Right lobe of liver (tissue), 6 donors: ENCODE data around the gene ALAS2. TPM values are rescaled to one million over a fixed set of nuclear protein-coding genes. Genes with fewer than 3 reads are reported as not detected.

Source experiments
- ATAC-seq, 4 donors: fragments of 200-7000 bp; cut with Tn5 transposase; one replicate each; pipeline ENCODE4 v1.9.1; 2020; ENCODE audit warnings: mild to moderate bottlenecking in 4 of 4, moderate library complexity in 4 of 4
- DNase-seq, 3 donors: peaks; one replicate each; pipeline ENCODE4 v3.0.0-alpha.2; 2020
- H3K27ac ChIP-seq, 3 donors: fragments of 200-600 bp; one replicate each; pipeline ENCODE4 v1.8.0; 2022
- H3K27me3 ChIP-seq, 2 donors: fragments of 200-600 bp; one replicate each; pipeline ENCODE4 v1.8.0; 2022
- H3K36me3 ChIP-seq, 4 donors: fragments of 200-600 bp; sonication (generic) in 1 of 4; one replicate each; pipeline versions ENCODE4 v1.5.1 to v1.8.0; 2017 to 2022; ENCODE audit warnings: control low read depth in 1 of 4
- H3K4me1 ChIP-seq, 4 donors: fragments of 200-600 bp; sonication (generic) in 1 of 4; one replicate each; pipeline versions ENCODE4 v1.5.1 to v1.8.0; 2017 to 2022; ENCODE audit warnings: control low read depth in 1 of 4
- H3K4me3 ChIP-seq, 3 donors: fragments of 200-600 bp; one replicate each; pipeline ENCODE4 v1.8.0; 2022
- H3K9me3 ChIP-seq, 4 donors: fragments of 200-600 bp; sonication (generic) in 1 of 4; one replicate each; pipeline versions ENCODE4 v1.5.1 to v1.8.0; 2017 to 2022; ENCODE audit warnings: control low read depth in 1 of 4
- POLR2A ChIP-seq: fragments of 450-650 bp; IDR thresholded peaks from one replicate; pipeline ENCODE4 v1.6.1; 2017; ENCODE audit warnings: antibody characterized with exemption, mild to moderate bottlenecking
- WGBS: methylation state at CpG from one replicate; pipeline ENCODE4 v1.1.6; 2018; ENCODE audit warnings: low coverage, low lambda C conversion rate; ENCODE audit not compliant: insufficient coverage; ENCODE audit errors: missing lambda C conversion rate; 5-methylcytosine and 5-hydroxymethylcytosine counted together
- intact Hi-C, 2 donors: fragments of 100-400 bp; cut with DNase I; formaldehyde crosslinking; loops; one replicate each; pipeline versions ENCODE4 v1.11.2 to v1.14.1; 2022
- total RNA-seq, 6 experiments: library from RNA; depleted of rRNA in 2 of 6; stranded (reverse); fragments of >200 nt in 2 of 6; fragmentation: NEBNext Ultra II Directional in 3 of 6; extraction: Animal tissue kit (Norgen Biotek cat#: 25700) in 3 of 6; gene quantifications; one replicate each; pipeline versions ENCODE4 v1.1.0 to v1.2.4, GENCODE V29; 2016 to 2023
- TF ChIP-seq, protein P1 (sequence below), 4 donors: fragments of 200-600 bp in 3 of 4; fragments of 450-650 bp in 1 of 4; IDR thresholded peaks; one replicate each; pipeline versions ENCODE4 v1.5.1 to v1.8.0; 2016 to 2022; ENCODE audit warnings: antibody characterized with exemption in 4 of 4, mild to moderate bottlenecking in 2 of 4
- donor health status: DM: no; HTN: yes; CAD: no.
- donor health status: DM: no; HTN: no; CAD: no.
- donor health status: DM: no; HTN: no; CAD: no.
- donor health status: DM: no; HTN: yes; CAD: no.
- donor health status: DM: no; HTN: yes; CAD: no.

The ALAS2 gene
- total RNA-seq, 6 experiments from 2014 or later, result 0.16 to 8.3 (median 2.7) TPM; not detected in 1

- no peak for TF ChIP-seq POLR2A
- TF ChIP-seq, protein P1, sequence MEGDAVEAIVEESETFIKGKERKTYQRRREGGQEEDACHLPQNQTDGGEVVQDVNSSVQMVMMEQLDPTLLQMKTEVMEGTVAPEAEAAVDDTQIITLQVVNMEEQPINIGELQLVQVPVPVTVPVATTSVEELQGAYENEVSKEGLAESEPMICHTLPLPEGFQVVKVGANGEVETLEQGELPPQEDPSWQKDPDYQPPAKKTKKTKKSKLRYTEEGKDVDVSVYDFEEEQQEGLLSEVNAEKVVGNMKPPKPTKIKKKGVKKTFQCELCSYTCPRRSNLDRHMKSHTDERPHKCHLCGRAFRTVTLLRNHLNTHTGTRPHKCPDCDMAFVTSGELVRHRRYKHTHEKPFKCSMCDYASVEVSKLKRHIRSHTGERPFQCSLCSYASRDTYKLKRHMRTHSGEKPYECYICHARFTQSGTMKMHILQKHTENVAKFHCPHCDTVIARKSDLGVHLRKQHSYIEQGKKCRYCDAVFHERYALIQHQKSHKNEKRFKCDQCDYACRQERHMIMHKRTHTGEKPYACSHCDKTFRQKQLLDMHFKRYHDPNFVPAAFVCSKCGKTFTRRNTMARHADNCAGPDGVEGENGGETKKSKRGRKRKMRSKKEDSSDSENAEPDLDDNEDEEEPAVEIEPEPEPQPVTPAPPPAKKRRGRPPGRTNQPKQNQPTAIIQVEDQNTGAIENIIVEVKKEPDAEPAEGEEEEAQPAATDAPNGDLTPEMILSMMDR (IDR thresholded peaks at IDR 0.05), result peak in 1 of 4 donors; percentile 9
- H3K27me3 ChIP-seq, result no peaks in the 10 kb centered on the region
- intact Hi-C loops, result no loop called here
- no peaks in the 10 kb centered on the region for H3K36me3 ChIP-seq
- no peaks in the 10 kb centered on the region for H3K9me3 ChIP-seq
- no peak overlapping the region for H3K27ac ChIP-seq
- DNase-seq (no peak), ATAC-seq (peak in 1 of 4 donors; percentile 86)
- no peak overlapping the region for H3K4me3 ChIP-seq
- peaks cover 0 to 16% (median 0%) of the 10 kb centered on the region in 4 donors for H3K4me1 ChIP-seq
Measured at GRCh38 chrX:54978448-54978847, 52.3 kb downstream of the ALAS2 start.

- peaks cover 0 to 16% (median 0%) of the 10 kb centered on the region in 4 donors for H3K4me1 ChIP-seq
- H3K9me3 ChIP-seq, result no peaks in the 10 kb centered on the region
- H3K27ac ChIP-seq, result no peak overlapping the region
- no peak overlapping the region for H3K4me3 ChIP-seq
- no peaks in the 10 kb centered on the region for H3K36me3 ChIP-seq
- H3K27me3 ChIP-seq, result no peaks in the 10 kb centered on the region
- no peak for TF ChIP-seq POLR2A
- TF ChIP-seq, protein P1 (IDR thresholded peaks at IDR 0.05), result no peak
- DNase-seq (no peak), ATAC-seq (no peak)
- 50% methylated on average over 4 of the region's 4 CpGs for WGBS
- intact Hi-C loops, result no loop called here
Measured at GRCh38 chrX:54977387-54977786, 53.4 kb downstream of the ALAS2 start.

DNA sequence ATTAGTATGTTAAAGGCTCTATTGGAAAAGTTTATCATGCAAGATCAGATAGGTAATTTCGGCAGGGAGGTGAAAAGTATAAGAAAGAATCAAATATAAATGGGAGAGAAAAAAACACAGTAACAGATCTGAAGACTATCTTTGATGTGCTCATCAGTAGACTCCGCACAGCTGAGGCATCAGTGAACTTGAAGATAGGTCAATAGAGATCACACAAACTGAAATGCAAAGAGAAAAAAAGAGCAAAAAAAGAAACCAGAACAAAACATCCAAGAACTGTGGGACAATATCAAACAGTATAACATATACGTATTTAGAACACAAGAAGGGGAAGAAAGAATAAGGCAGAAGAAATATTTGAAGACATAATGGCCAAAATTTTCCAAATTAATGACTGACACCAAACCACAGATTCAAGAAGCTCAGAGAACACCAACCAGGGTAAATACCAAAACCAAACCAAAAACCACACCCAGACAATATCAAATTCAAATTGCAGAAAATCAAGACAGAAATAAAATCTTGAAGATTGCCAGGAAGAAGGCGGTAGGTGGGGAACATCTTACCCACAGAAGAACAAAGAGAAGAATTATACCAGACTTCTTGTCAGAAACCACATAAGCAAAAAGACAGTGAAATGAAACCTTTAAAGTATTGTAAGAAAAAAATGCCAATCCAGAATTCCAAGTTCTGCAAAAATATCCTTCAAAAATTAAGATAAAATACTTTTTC is 65.8 kb downstream of the ALAS2 start:
- Histone ChIP-seq H3K27me3 (no peaks in the 10 kb centered on the region), H3K4me1 (no peaks in the 10 kb centered on the region), H3K36me3 (peaks cover 0 to 4% (median 0%) of the 10 kb centered on the region in 4 donors), H3K27ac (no peak overlapping the region), H3K4me3 (no peak overlapping the region), H3K9me3 (no peaks in the 10 kb centered on the region)
- intact Hi-C loops, result no loop called here
- WGBS, result 54% methylated on average over 4 of the region's 4 CpGs
- DNase-seq (no peak), ATAC-seq (no peak)
- TF ChIP-seq, protein P1 (IDR thresholded peaks at IDR 0.05), result no peak
- TF ChIP-seq POLR2A, result no peak

GRCh38 chrX:54961750-54962149 is 69.0 kb downstream of the ALAS2 start:
- 89% methylated on average over 1 of the region's 1 CpG for WGBS

More at GRCh38 chrX:54961750-54962149, 69.0 kb downstream of the ALAS2 start:
- ATAC-seq, result no peak
- Histone ChIP-seq H3K9me3 (no peaks in the 10 kb centered on the region), H3K4me3 (no peak overlapping the region), H3K27me3 (no peaks in the 10 kb centered on the region), H3K36me3 (peaks cover 0 to 12% (median 6%) of the 10 kb centered on the region in 4 donors), H3K4me1 (no peaks in the 10 kb centered on the region), H3K27ac (no peak overlapping the region)
- intact Hi-C loops, result no loop called here
- no peak for DNase-seq
- TF ChIP-seq, protein P1 (IDR thresholded peaks at IDR 0.05), result no peak
- no peak for TF ChIP-seq POLR2A

Other genes with a start within 250 kb of the ALAS2 start
- gene ITIH6, start 232.7 kb downstream of the ALAS2 start, total RNA-seq, result not detected
- 10 to 100 TPM; 24.2 to 57.2 (median 38.7) TPM for gene MAGED2, start 223.2 kb downstream of the ALAS2 start, total RNA-seq
- gene TRO, start 110.2 kb downstream of the ALAS2 start, total RNA-seq, result 1 to 10 TPM in 1 of 6 experiments, under 1 TPM in 5; 0.06 to 1.4 (median 0.49) TPM
- gene PFKFB1, start 36.8 kb downstream of the ALAS2 start, total RNA-seq, result 10 to 100 TPM in 4 of 6 experiments, 1 to 10 TPM in 2; 3.8 to 21.8 (median 16.7) TPM
- 10 to 100 TPM in 2 of 6 experiments, 1 to 10 TPM in 4; 4.9 to 12.5 (median 8.6) TPM for gene APEX2, start 30.6 kb downstream of the ALAS2 start, total RNA-seq
- not detected for gene PAGE2B, start 44.1 kb upstream of the ALAS2 start, total RNA-seq
- gene PAGE2, start 58.0 kb upstream of the ALAS2 start, total RNA-seq, result not detected
- under 1 TPM in 1 of 6 experiments, not detected in 5; 0.46 TPM for gene PAGE5, start 189.4 kb upstream of the ALAS2 start, total RNA-seq
- not detected for gene PAGE3, start 233.9 kb upstream of the ALAS2 start, total RNA-seq